Measurements from ENCODE around the gene IBSP.

IBSP gene

GRCh38 chr4:87838890-87839591 lies 39.7 kb downstream of the IBSP start:
- no peak for DNase-seq

GRCh38 chr4:87839592-87839946 lies 40.2 kb downstream of the IBSP start:
- no peak for DNase-seq

GRCh38 chr4:87840149-87840548 lies 40.8 kb downstream of the IBSP start:
- no peak for DNase-seq

- DNase-seq, result no peak
These were observed 44.6 kb downstream of the IBSP start for GRCh38 chr4:87843936-87844335.

GRCh38 chr4:87844452-87844851 lies 45.1 kb downstream of the IBSP start:
- no peak for DNase-seq

GRCh38 chr4:87846226-87846625 lies 46.9 kb downstream of the IBSP start:
- DNase-seq, result no peak

- peak; percentile 54 for DNase-seq
These were observed 49.4 kb downstream of the IBSP start for GRCh38 chr4:87848622-87849351.

GRCh38 chr4:87849612-87850011 lies 50.3 kb downstream of the IBSP start:
- DNase-seq, result no peak

GRCh38 chr4:87851332-87851731 lies 52.0 kb downstream of the IBSP start:
- DNase-seq, result no peak

GRCh38 chr4:87851953-87852352 lies 52.6 kb downstream of the IBSP start:
- DNase-seq, result no peak

GRCh38 chr4:87853108-87853507 lies 53.8 kb downstream of the IBSP start:
- DNase-seq, result peak; percentile 53

GRCh38 chr4:87853891-87854290 lies 54.5 kb downstream of the IBSP start:
- DNase-seq, result no peak

GRCh38 chr4:87855559-87855958 lies 56.2 kb downstream of the IBSP start:
- DNase-seq, result no peak

- DNase-seq, result no peak
These were observed 57.5 kb downstream of the IBSP start for GRCh38 chr4:87856816-87857215.

GRCh38 chr4:87857789-87858188 lies 58.4 kb downstream of the IBSP start:
- no peak for DNase-seq
